ENCODE measurements around the gene CSF1.
A peak's percentile ranks its signal among the peaks of the same experiment; 100 is the strongest.

CSF1 gene

GRCh38 chr1:109866071-109866470 lies 44.6 kb upstream of the CSF1 start:
- H3K4me2 ChIP-seq (ENCODE audit: low read length), result no peak overlapping the region
- no peak overlapping the region for H3K27ac ChIP-seq (ENCODE audit: low read depth, low read length)
- H2BK15ac ChIP-seq (replicated peaks; ENCODE audit: low read depth), result no peak overlapping the region
- H3K79me2 ChIP-seq (ENCODE audit: control insufficient read depth, insufficient read depth, low read length), result no peaks in the 10 kb centered on the region
- no peak overlapping the region for H3K9ac ChIP-seq (ENCODE audit: low read length)
- WGBS (ENCODE audit: extremely low coverage, insufficient coverage, low lambda C conversion rate), result no CpG with 5 or more reads among the region's 2 CpGs
- DNase-seq, result no peak
- H3K4ac ChIP-seq (ENCODE audit: low read depth, low read length), result no peak overlapping the region
- no peaks in the 10 kb centered on the region for H3K27me3 ChIP-seq (ENCODE audit: insufficient read depth, low read length, poor library complexity)
- no peak overlapping the region for H4K8ac ChIP-seq (ENCODE audit: low read depth, low read length)
- H3K56ac ChIP-seq (ENCODE audit: low read length), result no peak overlapping the region
- no peak overlapping the region for H3K18ac ChIP-seq (ENCODE audit: low read length)
- no peaks in the 10 kb centered on the region for H3K36me3 ChIP-seq (ENCODE audit: control insufficient read depth, insufficient read depth, low read length)
- no peak overlapping the region for H3K4me3 ChIP-seq (ENCODE audit: low read length)
- H3K23ac ChIP-seq (ENCODE audit: low read length), result no peak overlapping the region
- H2AK5ac ChIP-seq (ENCODE audit: low read length), result no peak overlapping the region
- no peaks in the 10 kb centered on the region for H3K79me1 ChIP-seq (ENCODE audit: low read length)
- H4K5ac ChIP-seq (ENCODE audit: low read length), result no peak overlapping the region
- no peaks in the 10 kb centered on the region for H3K4me1 ChIP-seq (ENCODE audit: control insufficient read depth, low read depth, low read length)
- no peak overlapping the region for H2BK5ac ChIP-seq (ENCODE audit: low read length)
- H2BK120ac ChIP-seq (ENCODE audit: low read depth, low read length), result no peak overlapping the region

DNA sequence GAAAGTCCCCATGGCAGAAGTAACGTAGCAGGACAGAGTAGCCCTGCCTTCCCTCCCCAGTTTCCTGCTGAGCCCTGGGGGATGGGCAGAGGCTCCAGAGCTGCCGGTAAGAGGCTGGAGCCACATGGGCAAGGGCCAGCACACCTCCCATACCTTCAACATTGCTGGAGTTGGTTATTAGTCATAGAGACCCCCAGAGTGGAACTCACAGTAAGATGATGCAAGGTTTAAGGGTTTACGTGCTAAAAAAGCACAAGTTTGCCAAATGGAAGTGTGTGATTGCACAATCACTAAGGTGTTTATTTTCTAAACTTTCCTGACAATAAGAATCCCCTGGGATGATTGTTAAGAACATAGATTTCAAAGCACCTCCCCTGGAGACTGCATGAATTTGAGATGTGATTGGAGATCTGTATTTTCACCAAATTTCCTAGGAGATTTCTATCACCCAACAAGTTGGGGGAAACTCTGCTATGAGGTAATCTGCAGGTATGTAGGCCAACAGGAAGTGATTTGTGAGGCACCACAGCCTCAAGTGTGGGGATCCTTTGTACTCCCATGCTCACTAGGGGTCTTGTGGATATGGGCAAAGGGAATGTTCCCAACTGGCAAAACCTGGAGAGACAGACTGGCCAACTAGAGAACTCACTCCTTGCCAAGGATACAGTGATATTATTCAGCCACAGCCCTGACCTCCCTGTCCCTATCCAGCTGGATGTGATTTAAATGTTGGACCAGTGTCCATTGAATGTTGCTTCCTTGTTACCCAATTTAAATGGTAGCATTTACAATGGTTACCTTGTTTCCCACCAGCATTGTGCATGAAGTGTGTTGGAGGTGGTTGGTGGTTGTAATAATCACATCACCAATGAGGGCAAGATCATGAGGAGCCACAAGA lies 37.1 kb upstream of the CSF1 start:
- Histone ChIP-seq H2AK5ac (ENCODE audit: low read length) (no peak overlapping the region), H3K27me3 (ENCODE audit: insufficient read depth, low read length, poor library complexity) (no peaks in the 10 kb centered on the region), H3K4ac (ENCODE audit: low read depth, low read length) (no peak overlapping the region), H3K9ac (ENCODE audit: low read length) (no peak overlapping the region), H3K79me1 (ENCODE audit: low read length) (no peaks in the 10 kb centered on the region), H3K79me2 (ENCODE audit: control insufficient read depth, insufficient read depth, low read length) (no peaks in the 10 kb centered on the region), H3K4me3 (ENCODE audit: low read length) (no peak overlapping the region), H3K18ac (ENCODE audit: low read length) (no peak overlapping the region), H3K23ac (ENCODE audit: low read length) (no peak overlapping the region), H2BK120ac (ENCODE audit: low read depth, low read length) (no peak overlapping the region), H3K4me2 (ENCODE audit: low read length) (no peak overlapping the region), H2BK15ac (replicated peaks; ENCODE audit: low read depth) (no peak overlapping the region), H3K56ac (ENCODE audit: low read length) (peak overlapping the region; percentile 25), H3K27ac (ENCODE audit: low read depth, low read length) (no peak overlapping the region), H3K4me1 (ENCODE audit: control insufficient read depth, low read depth, low read length) (peaks cover 19% of the 10 kb centered on the region), H3K36me3 (ENCODE audit: control insufficient read depth, insufficient read depth, low read length) (no peaks in the 10 kb centered on the region), H2BK5ac (ENCODE audit: low read length) (no peak overlapping the region), H4K5ac (ENCODE audit: low read length) (peak overlapping the region; percentile 77), H4K8ac (ENCODE audit: low read depth, low read length) (no peak overlapping the region)
- no CpG with 5 or more reads among the region's 3 CpGs for WGBS (ENCODE audit: extremely low coverage, insufficient coverage, low lambda C conversion rate)
- DNase-seq, result peak; percentile 61

DNA sequence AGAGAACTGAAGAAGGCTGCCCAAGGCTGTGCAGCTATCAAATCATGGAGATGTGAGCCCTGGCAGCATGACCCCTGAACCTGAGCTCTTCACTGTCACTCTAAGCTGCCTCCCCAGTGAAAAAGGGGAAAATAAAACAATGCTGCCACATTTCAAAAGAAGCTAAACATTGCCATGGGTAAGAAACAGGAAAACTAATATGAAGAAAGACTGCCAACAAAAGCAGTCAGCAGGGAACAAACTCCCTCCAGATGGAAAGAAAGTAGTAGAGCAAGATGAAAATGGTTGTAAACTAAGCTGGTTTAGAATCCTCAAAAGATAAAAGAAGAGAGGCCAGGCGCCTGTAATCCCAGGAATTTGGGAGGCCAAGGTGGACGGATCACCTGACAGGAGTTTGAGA lies 36.2 kb upstream of the CSF1 start:
- no peaks in the 10 kb centered on the region for H3K79me1 ChIP-seq (ENCODE audit: low read length)
- H3K27ac ChIP-seq (ENCODE audit: low read depth, low read length), result no peak overlapping the region
- H3K4me3 ChIP-seq (ENCODE audit: low read length), result no peak overlapping the region
- H3K36me3 ChIP-seq (ENCODE audit: control insufficient read depth, insufficient read depth, low read length), result no peaks in the 10 kb centered on the region
- no peak overlapping the region for H3K23ac ChIP-seq (ENCODE audit: low read length)
- no peak overlapping the region for H2BK120ac ChIP-seq (ENCODE audit: low read depth, low read length)
- no peaks in the 10 kb centered on the region for H3K79me2 ChIP-seq (ENCODE audit: control insufficient read depth, insufficient read depth, low read length)
- no peaks in the 10 kb centered on the region for H3K27me3 ChIP-seq (ENCODE audit: insufficient read depth, low read length, poor library complexity)
- no peak overlapping the region for H3K18ac ChIP-seq (ENCODE audit: low read length)
- peaks cover 19% of the 10 kb centered on the region for H3K4me1 ChIP-seq (ENCODE audit: control insufficient read depth, low read depth, low read length)
- no peak overlapping the region for H3K4me2 ChIP-seq (ENCODE audit: low read length)
- H2BK5ac ChIP-seq (ENCODE audit: low read length), result no peak overlapping the region
- no peak overlapping the region for H3K56ac ChIP-seq (ENCODE audit: low read length)
- no peak overlapping the region for H3K9ac ChIP-seq (ENCODE audit: low read length)
- no peak overlapping the region for H4K8ac ChIP-seq (ENCODE audit: low read depth, low read length)
- no peak overlapping the region for H2BK15ac ChIP-seq (replicated peaks; ENCODE audit: low read depth)
- WGBS (ENCODE audit: extremely low coverage, insufficient coverage, low lambda C conversion rate), result no CpG with 5 or more reads among the region's 2 CpGs
- H2AK5ac ChIP-seq (ENCODE audit: low read length), result no peak overlapping the region
- DNase-seq, result no peak
- H3K4ac ChIP-seq (ENCODE audit: low read depth, low read length), result no peak overlapping the region
- H4K5ac ChIP-seq (ENCODE audit: low read length), result no peak overlapping the region

DNA sequence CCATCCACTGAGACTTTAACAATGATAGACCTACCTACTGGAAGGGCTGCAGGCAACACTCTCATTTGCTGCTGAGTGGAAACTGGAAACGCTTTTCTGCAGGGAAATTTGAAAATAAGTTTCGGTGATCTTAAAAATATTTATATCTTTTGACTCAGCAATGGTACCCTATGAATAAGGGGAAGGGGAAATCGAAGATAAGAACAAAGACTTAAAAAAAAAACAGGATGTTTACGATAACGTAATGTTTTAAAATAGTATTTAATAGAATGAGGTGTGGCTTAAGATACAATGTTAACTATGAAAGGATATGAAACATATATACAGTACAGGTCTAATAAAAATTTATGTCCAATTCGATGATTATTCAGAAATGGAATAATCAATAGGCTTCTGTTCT lies 34.8 kb upstream of the CSF1 start:
- no peak for DNase-seq
- no peak overlapping the region for H2AK5ac ChIP-seq (ENCODE audit: low read length)
- no peak overlapping the region for H2BK120ac ChIP-seq (ENCODE audit: low read depth, low read length)
- no peaks in the 10 kb centered on the region for H3K36me3 ChIP-seq (ENCODE audit: control insufficient read depth, insufficient read depth, low read length)
- H3K79me2 ChIP-seq (ENCODE audit: control insufficient read depth, insufficient read depth, low read length), result no peaks in the 10 kb centered on the region
- 100% methylated on average over 2 of the region's 6 CpGs for WGBS (ENCODE audit: extremely low coverage, insufficient coverage, low lambda C conversion rate)
- no peak overlapping the region for H3K4me3 ChIP-seq (ENCODE audit: low read length)
- no peak overlapping the region for H2BK5ac ChIP-seq (ENCODE audit: low read length)
- H3K4ac ChIP-seq (ENCODE audit: low read depth, low read length), result no peak overlapping the region
- H3K27ac ChIP-seq (ENCODE audit: low read depth, low read length), result no peak overlapping the region
- H4K5ac ChIP-seq (ENCODE audit: low read length), result no peak overlapping the region
- H3K23ac ChIP-seq (ENCODE audit: low read length), result no peak overlapping the region
- H3K4me2 ChIP-seq (ENCODE audit: low read length), result no peak overlapping the region
- no peak overlapping the region for H4K8ac ChIP-seq (ENCODE audit: low read depth, low read length)
- H3K18ac ChIP-seq (ENCODE audit: low read length), result peak overlapping the region; percentile 43
- H3K56ac ChIP-seq (ENCODE audit: low read length), result no peak overlapping the region
- H3K27me3 ChIP-seq (ENCODE audit: insufficient read depth, low read length, poor library complexity), result no peaks in the 10 kb centered on the region
- no peaks in the 10 kb centered on the region for H3K79me1 ChIP-seq (ENCODE audit: low read length)
- H2BK15ac ChIP-seq (replicated peaks; ENCODE audit: low read depth), result no peak overlapping the region
- H3K4me1 ChIP-seq (ENCODE audit: control insufficient read depth, low read depth, low read length), result peaks cover 19% of the 10 kb centered on the region
- H3K9ac ChIP-seq (ENCODE audit: low read length), result no peak overlapping the region

DNA sequence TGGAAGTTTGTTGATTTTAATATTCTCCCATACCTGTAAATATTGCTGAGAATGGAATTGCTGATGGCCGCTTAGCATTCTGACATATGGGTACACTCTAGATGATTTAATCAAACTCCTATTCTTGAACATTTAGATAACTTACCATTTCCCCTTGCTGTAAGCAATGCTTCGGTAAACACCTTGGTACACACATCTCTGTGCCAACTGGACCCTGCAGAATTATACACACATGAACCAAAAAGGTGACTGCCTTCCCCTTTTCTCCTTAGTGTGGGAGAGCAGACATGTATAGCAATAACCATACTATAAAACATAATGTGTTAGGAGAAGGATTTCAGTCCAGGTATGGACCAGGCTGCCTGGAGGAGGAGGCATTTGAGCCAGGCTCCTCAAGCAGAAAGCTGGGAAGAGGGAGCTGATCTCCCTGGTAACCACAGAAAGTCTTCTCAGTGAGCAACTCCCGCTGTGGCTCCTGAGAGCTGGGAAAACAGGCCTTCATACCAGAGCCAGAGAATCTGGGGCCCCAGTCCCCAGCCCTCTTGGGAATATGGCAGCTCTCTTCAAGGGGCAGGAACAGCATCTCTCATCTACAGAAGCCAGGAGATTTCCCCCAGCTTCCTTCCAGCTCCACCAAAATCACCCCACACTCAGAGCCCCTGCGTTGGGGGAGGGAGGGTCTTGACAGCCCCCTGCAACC lies 33.9 kb upstream of the CSF1 start:
- H4K8ac ChIP-seq (ENCODE audit: low read depth, low read length), result peak overlapping the region; percentile 77
- H3K79me1 ChIP-seq (ENCODE audit: low read length), result no peaks in the 10 kb centered on the region
- H2BK120ac ChIP-seq (ENCODE audit: low read depth, low read length), result peak overlapping the region; percentile 68
- DNase-seq, result peak; percentile 92
- no peaks in the 10 kb centered on the region for H3K27me3 ChIP-seq (ENCODE audit: insufficient read depth, low read length, poor library complexity)
- peak overlapping the region; percentile 61 for H3K56ac ChIP-seq (ENCODE audit: low read length)
- peak overlapping the region; percentile 6 for H3K9ac ChIP-seq (ENCODE audit: low read length)
- no peaks in the 10 kb centered on the region for H3K36me3 ChIP-seq (ENCODE audit: control insufficient read depth, insufficient read depth, low read length)
- H3K4me1 ChIP-seq (ENCODE audit: control insufficient read depth, low read depth, low read length), result peaks cover 19% of the 10 kb centered on the region
- WGBS (ENCODE audit: extremely low coverage, insufficient coverage, low lambda C conversion rate), result no CpG with 5 or more reads among the region's 4 CpGs
- H3K4me2 ChIP-seq (ENCODE audit: low read length), result no peak overlapping the region
- H2BK15ac ChIP-seq (replicated peaks; ENCODE audit: low read depth), result no peak overlapping the region
- H4K5ac ChIP-seq (ENCODE audit: low read length), result no peak overlapping the region
- H2BK5ac ChIP-seq (ENCODE audit: low read length), result peak overlapping the region; percentile 12
- H3K27ac ChIP-seq (ENCODE audit: low read depth, low read length), result peak overlapping the region; percentile 94
- no peak overlapping the region for H2AK5ac ChIP-seq (ENCODE audit: low read length)
- H3K23ac ChIP-seq (ENCODE audit: low read length), result no peak overlapping the region
- peak overlapping the region; percentile 91 for H3K18ac ChIP-seq (ENCODE audit: low read length)
- no peak overlapping the region for H3K4me3 ChIP-seq (ENCODE audit: low read length)
- H3K79me2 ChIP-seq (ENCODE audit: control insufficient read depth, insufficient read depth, low read length), result no peaks in the 10 kb centered on the region
- peak overlapping the region; percentile 38 for H3K4ac ChIP-seq (ENCODE audit: low read depth, low read length)
